HG03565 (cell line): ENCODE results near the gene NR2C2AP.
"Not testable (repeated sequence)": the region's sequence is repeated elsewhere in the genome, so short reads cannot be mapped to it uniquely, and the experiment has no call there.

Experiments
- ATAC-seq: cut with Tn5 transposase; IDR thresholded peaks from one replicate; pipeline ENCODE4 v1.9.1; 2021; ENCODE audit warnings: mild to moderate bottlenecking, moderate library complexity; ENCODE audit not compliant: unreplicated experiment

The NR2C2AP gene, protein sequence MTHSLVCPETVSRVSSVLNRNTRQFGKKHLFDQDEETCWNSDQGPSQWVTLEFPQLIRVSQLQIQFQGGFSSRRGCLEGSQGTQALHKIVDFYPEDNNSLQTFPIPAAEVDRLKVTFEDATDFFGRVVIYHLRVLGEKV

DNA sequence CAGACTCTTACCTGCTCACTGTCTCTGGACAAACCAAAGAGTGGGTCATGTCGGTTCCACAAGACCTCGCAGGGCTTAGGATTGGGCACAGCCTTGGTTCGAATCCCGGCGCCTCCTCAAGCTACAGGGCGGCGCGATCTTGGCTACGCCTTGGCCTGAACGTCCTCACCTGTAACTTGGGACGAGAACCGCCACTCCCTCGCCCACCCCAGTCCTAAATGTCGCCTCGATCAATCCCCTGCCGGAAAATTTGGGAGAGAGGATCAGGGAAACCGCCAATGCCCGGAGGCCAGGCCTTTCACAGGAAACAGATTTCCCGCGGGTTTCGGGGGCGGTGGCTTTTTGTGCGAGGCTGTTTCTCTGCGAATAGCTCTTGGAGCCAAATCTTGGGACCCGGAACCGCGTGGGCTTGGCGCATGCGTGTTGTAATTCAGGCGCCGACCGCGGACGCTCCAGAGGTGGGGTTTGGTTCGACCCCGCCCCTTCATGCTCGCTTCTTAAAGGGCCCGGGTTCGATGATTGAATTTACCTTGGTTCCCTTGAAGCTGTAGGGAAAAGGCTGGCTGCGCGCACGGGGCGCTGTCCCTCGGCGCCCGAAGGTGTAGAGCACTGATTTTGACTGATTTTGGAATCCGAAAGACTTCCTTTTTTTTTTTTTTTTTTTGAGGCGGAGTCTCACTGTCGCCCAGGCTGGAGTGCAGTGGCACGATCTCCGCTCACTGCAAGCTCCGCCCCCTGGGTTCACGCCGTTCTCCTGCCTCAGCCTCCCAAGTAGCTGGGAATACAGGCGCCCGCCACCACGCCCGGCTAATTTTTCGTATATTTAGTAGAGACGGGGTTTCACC is at the start of gene NR2C2AP:
Gene NR2C2AP, minus strand, starts transcription at position 403 of the 845 bp plus-strand sequence. Its CDS starts 354 bp downstream, at position 49.
- ATAC-seq = peak; percentile 56

DNA sequence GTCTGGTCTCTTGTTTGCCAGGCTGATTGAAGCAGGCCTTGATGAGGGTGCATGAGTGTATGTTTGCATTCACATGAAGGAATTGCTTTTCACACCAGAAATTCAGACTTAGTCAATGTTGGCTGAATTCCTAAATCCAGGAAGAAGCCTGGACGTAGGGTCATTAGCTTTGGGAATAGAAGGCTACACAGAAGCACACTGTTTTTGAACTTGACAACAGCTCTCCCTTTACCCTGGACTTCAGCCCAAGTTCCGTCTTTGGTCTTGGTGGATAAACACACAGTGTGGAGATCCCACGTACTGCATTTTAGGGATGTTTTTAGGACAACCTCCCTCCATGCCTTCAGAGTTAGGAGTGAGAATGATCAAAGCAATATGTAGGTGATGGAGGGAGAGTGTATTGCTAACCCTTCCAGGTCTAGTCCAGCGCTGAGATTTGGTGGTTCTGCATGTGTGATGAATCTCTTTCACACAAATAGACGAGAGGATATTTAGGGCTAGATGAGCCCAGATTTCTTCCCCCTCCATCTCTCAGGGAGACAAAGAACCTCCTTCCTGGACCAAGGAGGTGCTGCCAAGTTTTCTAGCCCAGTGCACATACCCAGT is 47.1 kb upstream of the NR2C2AP start:
- no peak for ATAC-seq

DNA sequence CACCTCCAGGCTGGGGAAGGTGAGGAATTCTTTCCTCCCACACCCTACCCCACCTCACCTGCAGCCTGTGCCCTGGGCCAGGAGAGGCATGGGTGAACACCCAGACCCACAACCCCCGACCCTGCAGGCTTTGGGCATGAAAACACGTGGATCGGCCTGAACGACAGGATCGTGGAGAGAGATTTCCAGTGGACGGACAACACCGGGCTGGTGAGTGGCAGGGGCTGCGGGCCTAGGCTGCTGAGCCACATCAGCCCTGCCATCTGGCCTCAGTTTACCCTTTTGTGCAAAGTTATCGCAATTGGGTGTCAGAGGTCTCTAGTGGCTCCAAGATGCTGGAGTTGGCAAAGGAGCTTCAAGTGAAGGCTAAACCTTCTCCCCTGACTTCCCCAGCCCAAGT is 37.3 kb upstream of the NR2C2AP start:
- no peak for ATAC-seq

DNA sequence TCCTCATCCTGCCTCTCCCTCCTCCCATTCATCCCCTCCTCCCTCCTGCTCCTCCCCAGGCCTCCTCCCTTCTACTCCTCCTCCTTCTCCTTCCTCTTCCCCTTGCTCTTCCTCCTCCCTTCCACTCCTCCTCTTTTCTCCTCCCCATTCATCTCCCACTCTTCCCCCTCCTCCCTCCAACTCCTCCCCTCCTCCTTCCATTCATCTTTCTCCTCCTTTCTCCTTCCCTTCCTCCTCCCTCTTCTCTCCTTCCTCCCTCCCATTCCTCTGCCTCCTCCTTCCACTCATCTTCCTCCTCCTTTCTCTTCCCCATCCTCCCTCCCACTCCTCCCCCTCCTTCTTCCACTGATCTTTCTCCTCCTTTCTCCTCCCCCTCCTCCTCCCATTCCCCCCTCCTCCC is 36.5 kb upstream of the NR2C2AP start:
- ATAC-seq = no peak

DNA sequence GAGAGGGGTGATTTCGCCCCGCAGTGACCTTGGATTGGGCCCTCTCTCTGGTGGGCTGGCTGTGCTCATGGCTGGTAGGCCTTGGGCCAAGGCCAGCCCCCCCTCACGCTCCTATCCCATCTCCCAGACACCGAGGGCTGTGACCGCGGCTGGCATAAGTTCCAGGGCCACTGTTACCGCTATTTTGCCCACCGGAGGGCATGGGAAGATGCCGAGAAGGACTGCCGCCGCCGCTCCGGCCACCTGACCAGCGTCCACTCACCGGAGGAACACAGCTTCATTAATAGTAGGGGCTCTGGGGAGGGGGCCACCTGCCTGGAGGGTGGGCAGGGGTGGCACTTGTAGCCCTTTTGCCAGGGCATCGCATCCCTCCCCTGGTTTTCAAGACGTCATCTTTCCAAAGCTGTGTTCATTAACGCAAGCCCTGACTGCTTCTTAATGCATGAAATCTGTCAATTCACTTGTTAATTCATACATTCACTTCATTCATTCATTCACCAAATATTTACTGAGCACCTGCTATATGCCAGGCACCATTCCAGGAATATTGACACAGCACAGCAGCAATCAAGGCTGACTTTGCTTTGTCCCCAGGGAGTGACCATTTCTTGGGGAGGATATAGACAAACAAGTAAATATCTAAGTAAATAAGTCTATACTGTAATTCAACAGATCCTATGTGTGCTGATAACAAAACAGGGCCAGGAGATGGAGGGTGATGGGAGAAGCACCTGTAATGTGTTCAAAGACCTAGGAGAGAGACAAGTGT is 35.1 kb upstream of the NR2C2AP start:
- ATAC-seq = no peak

DNA sequence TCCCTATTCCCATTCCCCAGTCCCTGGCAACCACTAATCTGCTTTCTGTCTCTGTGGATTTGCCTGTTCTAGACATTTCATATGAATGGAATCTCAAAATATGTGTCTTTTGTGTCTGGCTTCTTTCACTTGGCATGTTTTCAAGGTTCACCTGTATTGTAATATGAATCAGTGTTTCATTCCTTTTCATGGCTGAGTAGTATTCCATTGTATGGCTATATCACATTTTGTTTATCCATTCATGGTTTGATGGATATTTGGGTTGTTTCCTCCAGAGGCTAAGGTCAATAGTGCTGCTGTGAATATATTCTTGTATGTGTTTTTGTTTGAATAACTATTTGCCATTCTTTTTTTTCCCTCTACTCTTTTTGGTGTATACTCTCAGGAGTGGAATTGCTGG is 33.0 kb upstream of the NR2C2AP start:
- ATAC-seq = no peak

DNA sequence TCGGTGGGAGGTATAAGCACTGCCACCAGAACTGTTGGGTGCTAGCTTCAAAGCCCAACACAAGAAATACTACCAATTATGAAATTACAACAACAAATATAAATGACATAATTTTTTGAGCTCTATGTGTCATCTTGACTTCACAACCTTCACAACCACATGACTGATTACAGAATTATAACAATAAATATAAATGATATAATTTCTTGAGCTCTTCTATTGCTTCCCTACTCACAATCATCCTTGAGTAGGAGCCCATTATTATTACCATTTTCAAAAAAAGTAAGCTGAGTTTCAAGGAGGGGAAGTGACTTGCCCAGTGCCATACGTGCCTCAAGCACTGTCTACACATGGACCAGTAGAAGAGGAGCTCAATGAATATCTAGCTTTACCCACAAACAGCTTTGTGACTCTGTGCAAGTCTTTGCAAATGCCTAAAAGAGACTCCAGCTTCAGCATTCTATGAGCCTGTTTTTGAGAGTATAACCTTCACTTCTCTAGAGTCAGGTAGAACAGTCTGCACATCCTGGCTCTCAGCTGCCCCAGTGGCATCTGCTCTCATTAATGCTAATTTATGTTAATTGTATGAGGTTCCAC is 31.1 kb upstream of the NR2C2AP start:
- no peak for ATAC-seq

DNA sequence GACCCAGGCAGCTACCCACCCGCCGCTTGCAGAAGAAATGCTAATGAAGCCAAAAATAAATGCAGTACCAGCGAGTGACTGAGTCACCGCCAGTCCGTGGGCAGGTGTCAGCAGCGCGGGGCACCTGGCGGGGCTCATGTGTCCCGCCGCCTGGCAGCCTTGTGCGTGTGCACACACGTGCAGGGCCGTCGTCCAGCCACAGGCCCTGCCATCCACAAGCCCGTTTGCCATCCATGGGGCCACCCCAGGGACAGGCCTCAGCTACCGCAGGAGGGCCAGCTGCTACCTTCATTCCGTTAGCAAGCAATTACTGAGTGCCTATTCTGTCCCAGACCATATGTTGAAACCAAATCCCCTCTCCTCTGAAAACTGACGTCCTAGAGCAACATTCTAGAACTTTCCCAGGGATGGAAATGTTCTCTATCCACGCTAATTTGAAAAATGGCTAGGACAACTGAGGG is 29.1 kb upstream of the NR2C2AP start:
- no peak for ATAC-seq

DNA sequence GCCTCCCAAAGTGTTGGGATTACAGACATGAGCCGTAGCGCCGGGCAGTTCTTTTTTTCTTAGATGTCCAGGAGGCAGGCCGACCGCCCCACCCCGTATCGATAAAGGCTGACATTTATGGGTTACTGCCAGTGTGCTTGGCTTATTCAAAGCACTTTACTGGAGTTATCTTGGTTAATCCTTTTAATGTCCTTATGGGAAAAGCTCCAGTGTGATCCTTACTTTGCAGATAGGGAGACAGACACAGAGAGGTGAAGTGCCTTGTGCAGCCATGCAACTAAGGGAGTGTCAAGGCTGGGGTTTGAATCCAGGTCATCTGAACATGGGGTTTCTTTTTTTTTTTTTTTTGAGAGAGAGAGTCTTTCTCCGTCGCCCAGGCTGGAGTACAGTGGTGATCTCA is 27.8 kb upstream of the NR2C2AP start:
- ATAC-seq = no peak

DNA sequence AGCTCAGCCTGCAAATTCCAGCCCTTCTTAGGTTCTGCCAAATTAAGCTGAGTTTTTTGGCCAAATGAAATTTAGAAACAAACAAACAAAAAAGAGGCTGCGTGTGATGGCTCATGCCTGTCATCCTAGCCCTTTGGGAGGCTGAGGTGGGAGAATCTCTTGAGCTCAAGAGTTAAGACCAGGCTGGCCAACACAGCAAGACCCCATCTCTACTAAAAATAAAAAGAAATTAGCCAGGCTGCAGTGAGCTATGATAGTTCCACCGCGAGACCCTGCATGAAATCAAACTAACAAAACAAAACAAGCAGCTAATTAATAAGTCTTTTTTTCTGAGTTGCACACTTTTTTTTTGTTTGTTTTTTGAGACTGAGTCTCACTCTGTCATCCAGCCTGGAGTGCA is 26.5 kb upstream of the NR2C2AP start:
- no peak for ATAC-seq

DNA sequence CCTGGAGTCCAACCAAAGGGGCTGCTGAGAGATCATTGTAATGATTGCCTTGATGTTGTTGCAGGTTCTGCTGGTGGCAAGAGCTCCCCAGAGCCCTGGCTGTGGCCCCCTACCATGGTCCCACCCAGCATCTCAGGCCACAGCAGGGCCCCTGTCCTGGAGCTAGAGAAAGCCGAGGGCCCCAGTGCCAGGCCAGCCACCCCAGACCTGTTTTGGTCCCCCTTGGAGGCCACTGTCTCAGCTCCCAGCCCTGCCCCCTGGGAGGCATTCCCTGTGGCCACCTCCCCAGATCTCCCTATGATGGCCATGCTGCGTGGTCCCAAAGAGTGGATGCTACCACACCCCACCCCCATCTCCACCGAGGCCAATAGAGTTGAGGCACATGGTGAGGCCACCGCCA is 24.0 kb upstream of the NR2C2AP start:
- ATAC-seq = no peak

DNA sequence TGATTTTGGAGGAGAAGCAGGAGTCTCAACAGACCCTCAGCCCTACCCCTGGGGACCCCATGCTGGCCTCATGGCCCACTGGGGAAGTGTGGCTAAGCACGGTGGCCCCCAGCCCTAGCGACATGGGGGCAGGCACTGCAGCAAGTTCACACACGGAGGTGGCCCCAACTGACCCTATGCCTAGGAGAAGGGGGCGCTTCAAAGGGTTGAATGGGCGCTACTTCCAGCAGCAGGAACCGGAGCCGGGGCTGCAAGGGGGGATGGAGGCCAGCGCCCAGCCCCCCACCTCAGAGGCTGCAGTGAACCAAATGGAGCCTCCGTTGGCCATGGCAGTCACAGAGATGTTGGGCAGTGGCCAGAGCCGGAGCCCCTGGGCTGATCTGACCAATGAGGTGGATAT is 23.4 kb upstream of the NR2C2AP start:
- no peak for ATAC-seq

DNA sequence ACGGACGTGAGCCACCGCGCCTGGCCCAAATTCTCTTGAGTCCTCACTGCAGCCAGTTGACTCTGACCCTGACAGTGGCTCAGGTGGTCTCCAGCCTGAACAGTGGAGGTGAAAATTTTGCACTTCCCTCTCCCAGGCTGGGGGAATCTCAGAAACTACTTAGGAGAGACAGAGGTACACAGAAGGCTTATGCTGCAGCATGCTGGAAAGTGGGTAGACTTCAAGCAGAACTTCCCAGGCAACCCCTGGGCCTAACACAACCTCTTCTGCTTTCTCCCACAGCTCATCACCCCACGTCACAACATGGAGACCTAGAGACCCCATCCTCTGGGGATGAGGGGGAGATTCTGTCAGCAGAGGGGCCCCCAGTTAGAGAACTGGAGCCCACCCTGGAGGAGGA is 23.0 kb upstream of the NR2C2AP start:
- no peak for ATAC-seq

DNA sequence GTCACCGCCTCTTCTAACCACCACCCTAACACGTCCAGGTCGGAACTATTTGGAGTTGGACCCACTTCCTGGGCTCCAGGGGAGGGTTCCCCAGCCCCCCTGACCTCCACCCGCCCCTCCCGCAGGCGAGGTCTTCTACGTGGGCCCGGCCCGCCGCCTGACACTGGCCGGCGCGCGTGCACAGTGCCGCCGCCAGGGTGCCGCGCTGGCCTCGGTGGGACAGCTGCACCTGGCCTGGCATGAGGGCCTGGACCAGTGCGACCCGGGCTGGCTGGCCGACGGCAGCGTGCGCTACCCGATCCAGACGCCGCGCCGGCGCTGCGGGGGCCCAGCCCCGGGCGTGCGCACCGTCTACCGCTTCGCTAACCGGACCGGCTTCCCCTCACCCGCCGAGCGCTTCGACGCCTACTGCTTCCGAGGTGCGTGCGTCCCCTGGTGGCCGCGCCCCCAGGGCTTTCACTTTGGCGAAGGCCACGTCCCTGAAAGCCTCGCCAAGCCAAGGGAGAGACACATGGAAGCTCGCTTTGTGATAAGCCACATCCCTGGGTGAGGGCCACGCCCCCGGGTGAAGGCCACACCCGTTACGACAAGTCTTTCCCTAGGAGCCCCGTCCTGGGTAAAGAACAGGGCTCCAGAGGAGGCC is 21.8 kb upstream of the NR2C2AP start:
- no peak for ATAC-seq

DNA sequence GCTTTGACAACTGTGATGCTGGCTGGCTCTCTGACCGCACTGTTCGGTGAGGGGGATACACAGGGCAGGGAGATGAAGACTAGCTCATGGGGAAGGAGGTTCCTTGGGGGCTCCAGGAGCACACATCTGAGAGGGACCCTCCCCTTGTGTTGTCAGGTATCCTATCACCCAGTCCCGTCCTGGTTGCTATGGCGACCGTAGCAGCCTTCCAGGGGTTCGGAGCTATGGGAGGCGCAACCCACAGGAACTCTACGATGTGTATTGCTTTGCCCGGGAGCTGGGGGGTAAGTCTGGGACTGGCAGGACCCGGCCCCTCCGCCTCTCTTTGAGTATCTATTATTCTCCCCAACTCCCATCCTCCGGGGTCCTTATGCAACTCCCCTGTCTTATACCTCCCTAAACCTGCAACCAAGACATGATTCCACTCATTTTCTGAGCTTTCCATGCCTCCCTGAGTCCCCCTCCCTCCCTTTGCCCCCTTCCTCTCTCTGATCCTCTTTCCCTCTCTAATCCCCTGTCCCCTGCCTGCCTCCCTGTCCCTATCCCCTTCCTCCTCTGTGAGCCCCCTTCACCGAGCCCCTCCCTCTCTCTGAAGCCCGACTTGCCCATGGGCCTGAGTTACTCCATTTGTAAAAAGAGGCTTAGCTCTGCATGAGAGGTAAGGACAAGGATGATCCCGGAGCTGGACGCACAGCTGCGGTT is 21.1 kb upstream of the NR2C2AP start:
- no peak for ATAC-seq

DNA sequence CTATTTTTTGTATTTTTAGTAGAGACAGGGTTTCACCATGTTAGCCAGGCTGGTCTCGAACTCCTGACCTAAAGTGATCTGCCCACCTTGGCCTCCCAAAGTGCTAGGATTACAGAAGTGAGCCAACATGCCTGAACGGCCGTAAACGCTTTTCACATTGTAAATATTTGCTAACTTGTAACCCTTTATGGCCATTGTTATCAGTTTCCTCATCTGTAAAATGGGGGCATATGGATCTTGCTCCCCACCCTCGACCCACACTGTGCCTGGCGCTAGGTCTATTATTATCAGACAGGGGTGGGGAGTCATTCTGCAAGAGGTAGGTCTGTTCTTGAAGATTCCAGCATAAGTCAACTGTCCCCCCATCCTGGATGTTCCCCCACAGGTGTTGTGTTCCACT is 20.4 kb upstream of the NR2C2AP start:
- ATAC-seq = no peak

DNA sequence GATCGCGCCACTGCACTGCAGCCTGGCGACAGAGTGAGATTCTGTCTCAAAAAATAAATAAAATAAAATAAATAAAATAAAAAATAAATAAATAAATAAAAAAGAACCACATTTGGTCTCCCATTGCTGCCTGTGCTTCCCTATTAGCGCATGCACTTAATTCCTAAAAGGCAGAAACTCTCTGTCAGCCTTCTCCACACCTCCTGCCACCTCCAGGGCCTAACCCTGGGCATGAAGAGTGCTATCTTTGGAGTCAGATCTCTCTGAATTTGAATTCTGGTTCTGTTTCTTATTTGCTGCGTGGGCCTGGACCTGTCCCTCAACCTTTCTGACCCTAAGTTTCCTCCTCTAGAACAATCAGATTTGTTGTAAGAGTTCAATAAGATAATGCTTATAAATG is 19.8 kb upstream of the NR2C2AP start:
- ATAC-seq = no peak

DNA sequence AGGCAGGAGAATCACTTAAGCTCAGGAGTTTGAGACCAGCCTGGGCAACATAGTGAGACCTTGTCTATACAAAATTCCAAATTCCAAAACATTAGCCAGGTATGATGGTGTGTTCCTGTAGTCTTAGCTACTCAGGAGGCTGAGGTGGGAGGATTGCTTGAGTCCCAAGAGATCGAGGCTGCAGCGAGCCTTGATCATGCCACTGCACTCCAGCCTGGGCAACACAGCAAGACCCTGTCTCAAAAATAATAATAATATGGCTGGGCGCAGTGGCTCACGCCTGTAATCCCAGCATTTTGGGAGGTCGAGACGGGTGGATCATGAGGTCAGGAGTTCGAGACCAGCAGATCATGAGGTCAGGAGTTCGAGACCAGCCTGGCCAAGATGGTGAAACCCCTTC is 17.8 kb upstream of the NR2C2AP start:
- ATAC-seq = not testable (repeated sequence)

DNA sequence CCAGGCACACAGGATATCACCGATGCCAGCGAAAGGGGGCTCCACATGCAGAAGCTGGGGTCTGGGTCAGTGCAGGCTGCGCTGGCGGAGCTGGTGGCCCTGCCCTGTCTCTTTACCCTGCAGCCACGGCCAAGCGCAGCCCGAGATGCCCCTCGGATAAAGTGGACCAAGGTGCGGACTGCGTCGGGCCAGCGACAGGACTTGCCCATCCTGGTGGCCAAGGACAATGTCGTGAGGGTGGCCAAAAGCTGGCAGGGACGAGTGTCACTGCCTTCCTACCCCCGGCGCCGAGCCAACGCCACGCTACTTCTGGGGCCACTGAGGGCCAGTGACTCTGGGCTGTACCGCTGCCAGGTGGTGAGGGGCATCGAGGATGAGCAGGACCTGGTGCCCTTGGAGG is 15.7 kb upstream of the NR2C2AP start:
- ATAC-seq = no peak

DNA sequence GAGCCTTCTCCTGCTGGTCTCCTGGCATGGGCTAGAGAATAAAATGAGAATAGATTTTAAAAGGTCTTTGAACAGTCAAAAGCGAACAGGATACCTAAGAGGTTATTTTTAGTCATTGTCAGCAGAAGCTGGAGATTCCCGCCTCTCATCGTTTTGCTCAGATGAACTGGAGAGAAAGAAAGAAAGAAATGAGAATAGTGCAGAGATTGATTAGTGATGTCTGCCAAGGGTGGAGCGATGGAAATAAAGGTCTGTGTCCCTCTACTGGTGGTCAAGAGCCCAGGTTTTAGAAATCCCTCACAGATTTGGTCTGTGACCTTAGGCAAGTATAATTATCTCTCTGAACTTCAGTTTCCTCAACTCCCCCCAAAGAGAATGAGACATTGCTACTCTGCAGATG is 13.9 kb upstream of the NR2C2AP start:
- no peak for ATAC-seq
